ENCODE measurements around the gene CMTM7. TPM values are rescaled to one million over a fixed set of nuclear protein-coding genes. Genes with fewer than 3 reads are reported as not detected.

Gene CMTM7
- total and polyA plus RNA-seq, 9 of the 15 experiments (the other 6 are each of a cell fraction or from before 2014, with no cell fraction given) = 0.03 to 1.6 (median 0.42) TPM; not detected in 4

DNA sequence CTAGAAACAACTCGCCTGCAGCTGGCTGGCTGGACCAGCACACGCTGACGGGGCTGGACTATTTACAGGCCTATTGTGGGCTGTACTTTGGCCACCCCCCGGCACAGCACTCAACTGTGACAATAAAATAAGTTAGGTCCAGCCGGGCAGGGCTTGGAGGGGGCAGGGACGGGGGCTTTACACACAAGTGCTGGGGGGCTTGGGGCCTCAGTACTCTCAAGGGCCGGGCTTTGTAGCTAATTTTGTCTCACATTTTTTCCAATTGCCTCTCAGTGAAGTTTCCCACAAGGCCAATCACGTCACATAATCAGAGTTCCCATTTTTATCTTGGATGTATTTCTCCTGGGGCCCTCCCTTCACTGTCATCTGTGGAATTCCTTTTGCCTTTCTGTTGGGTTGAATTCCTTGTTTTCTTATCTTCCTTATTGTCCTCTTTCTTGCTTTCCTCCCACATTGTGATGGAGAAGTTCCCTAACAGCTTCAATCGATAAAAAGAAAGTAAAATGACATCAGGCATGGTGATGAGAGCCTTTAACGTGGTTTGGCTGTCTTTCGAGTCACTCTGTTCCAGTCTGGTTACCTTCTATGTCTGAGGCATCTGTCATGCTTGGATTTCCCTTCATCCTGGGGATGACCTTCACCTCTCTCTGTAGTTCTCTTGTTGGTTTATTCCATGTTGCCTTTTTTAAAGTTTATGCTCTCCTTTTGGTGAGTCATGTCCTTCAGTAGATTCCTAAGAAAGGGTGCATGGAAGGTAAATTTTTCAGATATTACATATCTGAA is 44.1 kb upstream of the CMTM7 start:
- in situ Hi-C loops (cut with MboI) (no loop called here), intact Hi-C loops (cut with micrococcal nuclease) (no loop called here)
- TF ChIP-seq MIER1 (IDR thresholded peaks at IDR 0.05; ENCODE audit: low read depth) = no peak
- TF ChIP-seq NFIC (IDR thresholded peaks at IDR 0.05) = no peak
- TF ChIP-seq, protein P1, sequence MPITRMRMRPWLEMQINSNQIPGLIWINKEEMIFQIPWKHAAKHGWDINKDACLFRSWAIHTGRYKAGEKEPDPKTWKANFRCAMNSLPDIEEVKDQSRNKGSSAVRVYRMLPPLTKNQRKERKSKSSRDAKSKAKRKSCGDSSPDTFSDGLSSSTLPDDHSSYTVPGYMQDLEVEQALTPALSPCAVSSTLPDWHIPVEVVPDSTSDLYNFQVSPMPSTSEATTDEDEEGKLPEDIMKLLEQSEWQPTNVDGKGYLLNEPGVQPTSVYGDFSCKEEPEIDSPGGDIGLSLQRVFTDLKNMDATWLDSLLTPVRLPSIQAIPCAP (CRISPR knock-in tag; IDR thresholded peaks at IDR 0.05; ENCODE audit: borderline replicate concordance) = no peak
- TF ChIP-seq TEAD1 (CRISPR knock-in tag; IDR thresholded peaks at IDR 0.05) = no peak
- TF ChIP-seq, protein P2, sequence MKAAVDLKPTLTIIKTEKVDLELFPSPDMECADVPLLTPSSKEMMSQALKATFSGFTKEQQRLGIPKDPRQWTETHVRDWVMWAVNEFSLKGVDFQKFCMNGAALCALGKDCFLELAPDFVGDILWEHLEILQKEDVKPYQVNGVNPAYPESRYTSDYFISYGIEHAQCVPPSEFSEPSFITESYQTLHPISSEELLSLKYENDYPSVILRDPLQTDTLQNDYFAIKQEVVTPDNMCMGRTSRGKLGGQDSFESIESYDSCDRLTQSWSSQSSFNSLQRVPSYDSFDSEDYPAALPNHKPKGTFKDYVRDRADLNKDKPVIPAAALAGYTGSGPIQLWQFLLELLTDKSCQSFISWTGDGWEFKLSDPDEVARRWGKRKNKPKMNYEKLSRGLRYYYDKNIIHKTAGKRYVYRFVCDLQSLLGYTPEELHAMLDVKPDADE (conservative IDR thresholded peaks at IDR 0.05; ENCODE audit: control insufficient read depth, low read depth, low read length) = no peak
- no peak for TF ChIP-seq SMC3 (conservative IDR thresholded peaks at IDR 0.05; ENCODE audit: insufficient read depth, low read depth, low read length)
- no peak for TF ChIP-seq DDX20 (tag; IDR thresholded peaks at IDR 0.05; ENCODE audit: low read depth)
- no peak for TF ChIP-seq ZNF830 (CRISPR knock-in tag; IDR thresholded peaks at IDR 0.05)
- TF ChIP-seq CAMTA2 (CRISPR knock-in tag; conservative IDR thresholded peaks at IDR 0.05) = no peak
- TF ChIP-seq, protein P3, sequence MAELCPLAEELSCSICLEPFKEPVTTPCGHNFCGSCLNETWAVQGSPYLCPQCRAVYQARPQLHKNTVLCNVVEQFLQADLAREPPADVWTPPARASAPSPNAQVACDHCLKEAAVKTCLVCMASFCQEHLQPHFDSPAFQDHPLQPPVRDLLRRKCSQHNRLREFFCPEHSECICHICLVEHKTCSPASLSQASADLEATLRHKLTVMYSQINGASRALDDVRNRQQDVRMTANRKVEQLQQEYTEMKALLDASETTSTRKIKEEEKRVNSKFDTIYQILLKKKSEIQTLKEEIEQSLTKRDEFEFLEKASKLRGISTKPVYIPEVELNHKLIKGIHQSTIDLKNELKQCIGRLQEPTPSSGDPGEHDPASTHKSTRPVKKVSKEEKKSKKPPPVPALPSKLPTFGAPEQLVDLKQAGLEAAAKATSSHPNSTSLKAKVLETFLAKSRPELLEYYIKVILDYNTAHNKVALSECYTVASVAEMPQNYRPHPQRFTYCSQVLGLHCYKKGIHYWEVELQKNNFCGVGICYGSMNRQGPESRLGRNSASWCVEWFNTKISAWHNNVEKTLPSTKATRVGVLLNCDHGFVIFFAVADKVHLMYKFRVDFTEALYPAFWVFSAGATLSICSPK (IDR thresholded peaks at IDR 0.05; ENCODE audit: borderline replicate concordance) = no peak
- TF ChIP-seq ZNF717 (CRISPR knock-in tag; IDR thresholded peaks at IDR 0.05) = no peak
- no peak for TF ChIP-seq ZNF41 (CRISPR knock-in tag; conservative IDR thresholded peaks at IDR 0.05)
- no peak for TF ChIP-seq ZNF695 (CRISPR knock-in tag; IDR thresholded peaks at IDR 0.05)
- TF ChIP-seq, protein P4, sequence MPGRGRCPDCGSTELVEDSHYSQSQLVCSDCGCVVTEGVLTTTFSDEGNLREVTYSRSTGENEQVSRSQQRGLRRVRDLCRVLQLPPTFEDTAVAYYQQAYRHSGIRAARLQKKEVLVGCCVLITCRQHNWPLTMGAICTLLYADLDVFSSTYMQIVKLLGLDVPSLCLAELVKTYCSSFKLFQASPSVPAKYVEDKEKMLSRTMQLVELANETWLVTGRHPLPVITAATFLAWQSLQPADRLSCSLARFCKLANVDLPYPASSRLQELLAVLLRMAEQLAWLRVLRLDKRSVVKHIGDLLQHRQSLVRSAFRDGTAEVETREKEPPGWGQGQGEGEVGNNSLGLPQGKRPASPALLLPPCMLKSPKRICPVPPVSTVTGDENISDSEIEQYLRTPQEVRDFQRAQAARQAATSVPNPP (IDR thresholded peaks at IDR 0.05; ENCODE audit: borderline replicate concordance, insufficient read depth, insufficient read length) = no peak
- TF ChIP-seq KLF6 (CRISPR knock-in tag; IDR thresholded peaks at IDR 0.05; ENCODE audit: borderline replicate concordance) = no peak
- TF ChIP-seq PTTG1 (tag; IDR thresholded peaks at IDR 0.05; ENCODE audit: low read depth) = no peak
- no peak for TF ChIP-seq GATA2 (CRISPR knock-in tag; IDR thresholded peaks at IDR 0.05)
- no peaks in the 10 kb centered on the region for H3K36me3 ChIP-seq (ENCODE audit: control insufficient read depth, insufficient read depth, low read length)
- H3K9me1 ChIP-seq (ENCODE audit: control insufficient read depth, insufficient read depth, low read length) = no peaks in the 10 kb centered on the region
- BruUV-seq (replicated peaks) = no TSS peak
- 1% methylated on average over 11 of the region's 11 CpGs for WGBS (ENCODE audit: insufficient coverage, low coverage, missing lambda C conversion rate)
- no peak for FAIRE-seq
- ChIA-PET CTCF (ENCODE audit: low intra/inter-chr PET ratio) (no interaction called here), POLR2A (no interaction called here)
- H3K4me3 ChIP-seq = no peak overlapping the region
- 0 out of 5 replicates have a peak, but pooled peaks cover 0 to 2% of the 10 kb centered on the region in 2 experiments for H3K27me3 ChIP-seq (ENCODE audit: control insufficient read depth in 2 of 2, insufficient read depth in 2 of 2, low read length in 2 of 2)
- no peak overlapping the region for H3K9ac ChIP-seq (ENCODE audit: insufficient read depth in 1 of 2, low read depth in 2 of 2, low read length in 2 of 2)
- 0 out of 2 replicates have a peak, but pooled peaks cover 3% of the 10 kb centered on the region for H4K20me1 ChIP-seq (replicated peaks; ENCODE audit: control insufficient read depth, insufficient read depth, low read length)
- H3K4me1 ChIP-seq (replicated peaks in 1 of 2; ENCODE audit: control insufficient read depth in 2 of 2, insufficient read depth in 2 of 2, low read length in 2 of 2) = no peaks in the 10 kb centered on the region
- H3K79me2 ChIP-seq (ENCODE audit: control insufficient read depth, insufficient read depth, low read length) = no peaks in the 10 kb centered on the region
- ATAC-seq = no peak
- no peak overlapping the region for H2AFZ ChIP-seq (ENCODE audit: low read depth, low read length)
- H3K4me2 ChIP-seq (ENCODE audit: insufficient read depth, low read length) = no peak overlapping the region
- no peak for DNase-seq (ENCODE audit: extremely low read depth in 1 of 4, low spot score in 3 of 4)
- no peak overlapping the region for H3K27ac ChIP-seq (ENCODE audit: extremely low read depth, low read depth, low read length)
- no peaks in the 10 kb centered on the region for H3K9me3 ChIP-seq (replicated peaks; ENCODE audit: control insufficient read depth, insufficient read depth, low read depth, low read length)

All from K562 (cell line).